GM12891 (cell line): ENCODE data around the gene TMEM132D.

Experiments
- PAX5 ChIP-seq: IDR thresholded peaks from 2 replicates; pipeline ENCODE4 v1.6.1; 2011; ENCODE audit warnings: low read length, moderate library complexity, mild to moderate bottlenecking; ENCODE audit not compliant: insufficient read depth, severe bottlenecking
- POLR2A ChIP-seq: IDR thresholded peaks from 2 replicates; pipeline ENCODE4 v1.6.1; 2011; ENCODE audit warnings: low read depth, low read length, control low read depth
- POLR2AphosphoS5 ChIP-seq: IDR thresholded peaks from 2 replicates; pipeline ENCODE4 v1.6.1; 2011; ENCODE audit warnings: low read depth, low read length, control low read depth
- POU2F2 ChIP-seq: IDR thresholded peaks from 2 replicates; pipeline ENCODE4 v1.6.1; 2011; ENCODE audit warnings: low read depth, mild to moderate bottlenecking, control low read depth, low read length, moderate library complexity
- SPI1 ChIP-seq: IDR thresholded peaks from 2 replicates; pipeline ENCODE4 v1.6.1; 2011; ENCODE audit warnings: low read depth, low read length, control low read depth
- TAF1 ChIP-seq: IDR thresholded peaks from 2 replicates; pipeline ENCODE4 v1.6.1; 2011; ENCODE audit warnings: low read depth, low read length, control low read depth

DNA sequence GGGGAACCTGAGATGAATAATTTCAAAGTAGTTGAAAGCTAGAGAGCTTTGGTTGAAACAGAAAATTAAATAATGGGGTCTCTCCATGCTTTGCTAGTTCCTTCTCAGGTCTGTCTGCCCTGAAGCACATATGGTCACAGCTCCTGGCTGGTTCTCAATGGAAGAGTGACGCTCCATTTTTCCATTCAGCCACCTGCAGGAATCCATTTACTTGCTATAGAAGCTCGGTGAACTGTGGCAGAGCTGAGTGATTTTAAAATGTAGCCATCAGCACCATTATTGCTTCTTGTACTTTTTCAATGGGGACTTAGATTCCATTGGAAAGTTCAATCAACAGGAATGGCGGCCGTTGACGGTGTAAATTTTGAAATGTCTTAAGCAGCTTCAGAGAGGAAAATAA is 525.3 kb downstream of the TMEM132D start:
- TF ChIP-seq POLR2A, result no peak
- TF ChIP-seq TAF1, result no peak
- no peak for TF ChIP-seq POLR2AphosphoS5
- no peak for TF ChIP-seq SPI1
- no peak for TF ChIP-seq POU2F2
- no peak for TF ChIP-seq PAX5
